H1 (cell line): ENCODE measurements around the gene LOXHD1. TPM values are rescaled to one million over a fixed set of nuclear protein-coding genes. Genes with fewer than 3 reads are reported as not detected.

Source experiments
- EGR1 ChIP-seq: IDR thresholded peaks from 2 replicates; pipeline ENCODE4 v1.6.1; 2011; ENCODE audit warnings: low read depth, low read length, borderline replicate concordance
- polyA plus RNA-seq, 7 experiments: library from polyadenylated mRNA; depleted of rRNA in 3 of 7; stranded (reverse) in 5 of 7; unstranded in 2 of 7; fragments of >200 nt in 5 of 7; fragments of 200-250 nt in 2 of 7; gene quantifications; 1 replicate in 5 of 7; 2 replicates in 1 of 7; 4 replicates in 1 of 7; pipeline versions ENCODE4 v1.2.1 to v1.2.3, GENCODE V29; 2011 to 2013; ENCODE audit warnings: missing spikeins in 2 of 7, mixed read lengths in 2 of 7
- total RNA-seq: library from RNA; stranded (reverse); fragmentation: NEBNext Ultra II Directional; extraction: Animal tissue kit (Norgen Biotek cat#: 25700); gene quantifications from 2 replicates; pipeline ENCODE4 v1.2.1, GENCODE V29; 2021

LOXHD1 gene
- total and polyA plus RNA-seq, 2 of the 8 experiments (the other 6 are each of a cell fraction or from before 2014, with no cell fraction given) = 0.02 TPM; not detected in 1

DNA sequence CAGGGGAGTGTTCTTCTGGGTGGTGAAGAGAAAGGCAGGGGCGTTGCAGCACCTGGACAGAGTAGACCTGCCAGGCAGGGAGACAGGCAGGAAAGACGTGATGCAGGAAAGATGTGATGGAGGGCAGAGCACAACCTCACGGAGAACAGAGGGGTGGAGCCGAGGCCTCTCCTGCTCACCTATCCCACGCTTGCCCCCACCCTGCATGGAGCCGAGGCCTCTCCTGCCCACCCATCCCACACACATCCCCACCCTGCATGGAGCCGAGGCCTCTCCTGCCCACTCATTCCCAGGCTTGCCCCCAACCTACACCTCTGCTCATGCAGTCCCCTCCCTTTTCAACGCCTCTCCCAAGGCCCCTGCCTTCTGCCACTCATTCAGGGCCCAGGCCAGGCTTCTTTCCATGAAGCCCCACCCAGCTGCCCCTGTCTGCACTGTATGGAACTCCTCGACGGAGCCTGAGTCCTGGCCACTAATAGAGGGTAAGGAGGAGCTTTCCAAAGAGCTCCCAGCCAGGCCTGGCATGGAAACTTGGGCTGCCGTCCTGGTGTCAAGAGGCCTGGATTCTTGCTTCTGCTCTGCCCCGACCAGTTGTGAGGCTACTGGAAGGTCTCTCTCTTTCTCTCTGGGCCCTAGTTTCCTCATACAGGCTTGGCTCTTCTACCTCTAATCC, 32.0 kb upstream of the LOXHD1 start (continued):
- no peak for TF ChIP-seq EGR1
